CD14-positive monocyte (primary cell): ENCODE measurements around the gene TKTL1. TPM values are rescaled to one million over a fixed set of nuclear protein-coding genes. Genes with fewer than 3 reads are reported as not detected.

Source experiments
- DNase-seq, 3 donors: peaks; one replicate each; pipeline ENCODE4 v3.0.0-alpha.2; 2011 to 2022
- H2AFZ ChIP-seq: 2 replicates; pipeline ENCODE4 v1.6.0; 2012; ENCODE audit warnings: mild to moderate bottlenecking, low read depth, low read length, inconsistent platforms; ENCODE audit not compliant: insufficient read depth, poor library complexity, severe bottlenecking
- H3K27ac ChIP-seq, 2 donors: 1 replicate in 1 of 2; 2 replicates in 1 of 2; pipeline ENCODE4 v1.5.1; 2012 to 2013; ENCODE audit warnings: low read length in 2 of 2, control low read depth in 1 of 2, inconsistent platforms in 1 of 2, low read depth in 1 of 2, mild to moderate bottlenecking in 1 of 2
- H3K27me3 ChIP-seq, 2 donors: one replicate each; pipeline versions ENCODE4 v1.6.0 to v1.6.1; 2011 to 2013; ENCODE audit warnings: low read length in 2 of 2; ENCODE audit not compliant: control insufficient read depth in 2 of 2, insufficient read depth in 2 of 2
- H3K36me3 ChIP-seq, 2 donors: replicated peaks in 1 of 2; 1 replicate in 1 of 2; 2 replicates in 1 of 2; pipeline versions ENCODE4 v1.5.1 to v1.6.1; 2012 to 2013; ENCODE audit warnings: low read length in 2 of 2, control low read depth in 1 of 2, inconsistent platforms in 1 of 2, mild to moderate bottlenecking in 1 of 2; ENCODE audit not compliant: insufficient read depth in 2 of 2, control insufficient read depth in 1 of 2
- H3K4me1 ChIP-seq, 2 donors: 1 replicate in 1 of 2; 2 replicates in 1 of 2; pipeline versions ENCODE4 v1.5.1 to v1.6.1; 2012 to 2013; ENCODE audit warnings: low read length in 2 of 2, control low read depth in 1 of 2, inconsistent platforms in 1 of 2, mild to moderate bottlenecking in 1 of 2, moderate library complexity in 1 of 2; ENCODE audit not compliant: insufficient read depth in 2 of 2, control insufficient read depth in 1 of 2
- H3K4me2 ChIP-seq: replicated peaks from 2 replicates; pipeline ENCODE3; 2012; ENCODE audit warnings: low read length, moderate library complexity, mild to moderate bottlenecking; ENCODE audit not compliant: poor library complexity, severe bottlenecking; ENCODE audit errors: extremely low read depth
- H3K4me3 ChIP-seq, 3 experiments: fragments of 200-600 bp in 1 of 3; sonication (generic) in 1 of 3; replicated peaks in 1 of 3; 1 replicate in 2 of 3; 2 replicates in 1 of 3; pipeline ENCODE4 v1.5.1; 2011 to 2013; ENCODE audit warnings: low read length in 3 of 3, mild to moderate bottlenecking in 3 of 3, control low read depth in 2 of 3, low read depth in 2 of 3, inconsistent platforms in 1 of 3, moderate library complexity in 1 of 3
- H3K79me2 ChIP-seq: 2 replicates; pipeline ENCODE4 v1.6.0; 2012; ENCODE audit warnings: mild to moderate bottlenecking, control low read depth, inconsistent platforms, low read length, moderate library complexity; ENCODE audit not compliant: insufficient read depth
- H3K9ac ChIP-seq: 2 replicates; pipeline ENCODE4 v1.6.0; 2017; ENCODE audit warnings: low read length, mild to moderate bottlenecking; ENCODE audit not compliant: insufficient read depth, poor library complexity, severe bottlenecking
- H3K9me3 ChIP-seq, 2 donors: replicated peaks in 1 of 2; 1 replicate in 1 of 2; 2 replicates in 1 of 2; pipeline versions ENCODE4 v1.5.1 to v1.6.1; 2012 to 2013; ENCODE audit warnings: low read length in 2 of 2, control low read depth in 1 of 2; ENCODE audit not compliant: control insufficient read depth in 1 of 2, insufficient read depth in 1 of 2
- H4K20me1 ChIP-seq: 2 replicates; pipeline ENCODE4 v1.6.0; 2012; ENCODE audit warnings: mild to moderate bottlenecking, low read length, control low read depth, moderate library complexity; ENCODE audit not compliant: insufficient read depth
- H3K27ac Mint-ChIP-seq, 7 donors: one replicate each; pipeline ENCODE4 v1.8.0; 2020; ENCODE audit warnings: mild to moderate bottlenecking in 7 of 7, mixed read lengths in 7 of 7, moderate library complexity in 6 of 7, inconsistent platforms in 2 of 7
- H3K27me3 Mint-ChIP-seq, 3 donors: one replicate each; pipeline ENCODE4 v1.8.0; 2021 to 2022; ENCODE audit warnings: low read depth in 3 of 3, mild to moderate bottlenecking in 3 of 3, mixed read lengths in 3 of 3, moderate library complexity in 3 of 3, inconsistent platforms in 1 of 3
- H3K36me3 Mint-ChIP-seq, 2 donors: one replicate each; pipeline ENCODE4 v1.8.0; 2020; ENCODE audit warnings: mixed read lengths in 2 of 2, inconsistent platforms in 1 of 2, mild to moderate bottlenecking in 1 of 2
- H3K4me1 Mint-ChIP-seq: one replicate; pipeline ENCODE4 v1.8.0; 2020; ENCODE audit warnings: mild to moderate bottlenecking, mixed read lengths
- H3K4me3 Mint-ChIP-seq, 2 donors: one replicate each; pipeline ENCODE4 v1.8.0; 2020; ENCODE audit warnings: mild to moderate bottlenecking in 2 of 2, mixed read lengths in 2 of 2, moderate library complexity in 1 of 2
- H3K9me3 Mint-ChIP-seq, 7 donors: one replicate each; pipeline ENCODE4 v1.8.0; 2020 to 2022; ENCODE audit warnings: mixed read lengths in 7 of 7, mild to moderate bottlenecking in 6 of 7, moderate library complexity in 6 of 7, inconsistent platforms in 2 of 7
- CTCF ChIP-seq: fragments of 200-600 bp; IDR thresholded peaks from one replicate; pipeline ENCODE4 v1.8.0; 2022; ENCODE audit warnings: antibody characterized with exemption, mild to moderate bottlenecking
- WGBS: methylation state at CpG from one replicate; pipeline ENCODE4 v1.1.5; 2013; ENCODE audit warnings: missing lambda C conversion rate; ENCODE audit not compliant: insufficient coverage; 5-methylcytosine and 5-hydroxymethylcytosine counted together
- intact Hi-C, 2 donors: fragments of 100-400 bp; cut with micrococcal nuclease; formaldehyde crosslinking; loops; one replicate each; pipeline versions ENCODE4 v1.15.0 to v1.15.1; 2023
- polyA plus RNA-seq, 3 donors: library from polyadenylated mRNA; depleted of rRNA in 1 of 3; unstranded in 2 of 3; stranded (reverse) in 1 of 3; fragments of 300-500 nt in 2 of 3; fragments of >200 nt in 1 of 3; fragmentation: Illumina TruSeq in 2 of 3; gene quantifications; 1 replicate in 2 of 3; 2 replicates in 1 of 3; pipeline ENCODE4 v1.2.3, GENCODE V29; 2012 to 2021

TKTL1 gene
- polyA plus RNA-seq, 3 donors, result 0.20 to 1.3 (median 0.60) TPM

- peaks cover 56% of the 10 kb centered on the region for H3K4me1 Mint-ChIP-seq
- H3K4me3 Mint-ChIP-seq, result no peak overlapping the region
- Histone ChIP-seq H3K79me2 (no peaks in the 10 kb centered on the region), H3K4me3 (no peak overlapping the region), H4K20me1 (no peaks in the 10 kb centered on the region), H3K36me3 (no peaks in the 10 kb centered on the region), H3K27ac (no peak overlapping the region), H2AFZ (no peak overlapping the region), H3K4me1 (peaks cover 39 to 43% of the 10 kb centered on the region in 2 donors), H3K27me3 (no peaks in the 10 kb centered on the region), H3K9me3 (no peaks in the 10 kb centered on the region), H3K4me2 (no peak overlapping the region), H3K9ac (no peak overlapping the region)
- WGBS, result 50% methylated on average over 6 of the region's 9 CpGs
- peaks cover 0 to 5% of the 10 kb centered on the region in 2 donors for H3K36me3 Mint-ChIP-seq
- intact Hi-C loops, result no loop called here
- peak overlapping the region in 5 of 7 donors; percentile 5 to 81 (median 66) for H3K27ac Mint-ChIP-seq
- DNase-seq, result peak; percentile 60 to 66 (median 62)
- peak; percentile 74 for TF ChIP-seq CTCF
- peaks cover 0 to 21% (median 0%) of the 10 kb centered on the region in 3 donors for H3K27me3 Mint-ChIP-seq
- peaks cover 0 to 2% (median 0%) of the 10 kb centered on the region in 7 donors for H3K9me3 Mint-ChIP-seq
Observed at GRCh38 chrX:154308108-154308946, 12.7 kb downstream of the TKTL1 start.

- H3K9me3 Mint-ChIP-seq, result no peaks in the 10 kb centered on the region
- peaks cover 0 to 7% of the 10 kb centered on the region in 2 donors for H3K36me3 Mint-ChIP-seq
- intact Hi-C loops, result no loop called here
- DNase-seq, result no peak
- Histone ChIP-seq H3K9ac (no peak overlapping the region), H3K4me1 (peaks cover 39 to 43% of the 10 kb centered on the region in 2 donors), H3K9me3 (no peaks in the 10 kb centered on the region), H2AFZ (no peak overlapping the region), H3K4me3 (no peak overlapping the region), H4K20me1 (no peaks in the 10 kb centered on the region), H3K27me3 (no peaks in the 10 kb centered on the region), H3K4me2 (no peak overlapping the region), H3K79me2 (no peaks in the 10 kb centered on the region), H3K36me3 (no peaks in the 10 kb centered on the region), H3K27ac (no peak overlapping the region)
- H3K27ac Mint-ChIP-seq, result peak overlapping the region in 3 of 7 donors; percentile 10 to 37 (median 20)
- no peak overlapping the region for H3K4me3 Mint-ChIP-seq
- WGBS, result 95% methylated on average over 4 of the region's 16 CpGs
- no peak for TF ChIP-seq CTCF
- peaks cover 53% of the 10 kb centered on the region for H3K4me1 Mint-ChIP-seq
- H3K27me3 Mint-ChIP-seq, result peaks cover 0 to 21% (median 0%) of the 10 kb centered on the region in 3 donors
Observed at GRCh38 chrX:154309041-154309775, 13.6 kb downstream of the TKTL1 start.
